Epithelial cell of alveolus of lung (primary cell): ENCODE data around the gene PRDM11. TPM values are rescaled to one million over a fixed set of nuclear protein-coding genes. Genes with fewer than 3 reads are reported as not detected.

Source experiments
- total RNA-seq: library from RNA; depleted of rRNA; stranded (reverse); fragments of >200 nt; gene quantifications from 2 replicates; pipeline ENCODE4 v1.2.1, GENCODE V29; 2015

The PRDM11 gene
- 1.6 and 2.9 TPM in 2 replicates for total RNA-seq

GRCh38 chr11:45146072-45147016, at the start of gene PRDM11:
Gene PRDM11 (plus strand): TSS chr11:45146639. CDS start chr11:45181767, 35,128 bp downstream.

Other genes starting within 250 kb of the PRDM11 start
- gene TP53I11, start 195.8 kb upstream of the PRDM11 start, total RNA-seq: 58.2 and 64.2 TPM in 2 replicates
- gene SYT13, start 139.7 kb downstream of the PRDM11 start, total RNA-seq: 0.24 TPM in 1 of 2 replicates, not detected in the other